NCI-H128 (cell line): ENCODE data around the gene PUM1.
A peak's percentile ranks its signal among the peaks of the same experiment; 100 is the strongest.
"Not testable (repeated sequence)": the region's sequence is repeated elsewhere in the genome, so short reads cannot be mapped to it uniquely, and the experiment has no call there.

ENCODE experiments used
- DNase-seq: peaks from one replicate; lab custom pipeline; 2025; ENCODE audit not compliant: unreplicated experiment; lab: John Stamatoyannopoulos, UW

The PUM1 gene, protein sequence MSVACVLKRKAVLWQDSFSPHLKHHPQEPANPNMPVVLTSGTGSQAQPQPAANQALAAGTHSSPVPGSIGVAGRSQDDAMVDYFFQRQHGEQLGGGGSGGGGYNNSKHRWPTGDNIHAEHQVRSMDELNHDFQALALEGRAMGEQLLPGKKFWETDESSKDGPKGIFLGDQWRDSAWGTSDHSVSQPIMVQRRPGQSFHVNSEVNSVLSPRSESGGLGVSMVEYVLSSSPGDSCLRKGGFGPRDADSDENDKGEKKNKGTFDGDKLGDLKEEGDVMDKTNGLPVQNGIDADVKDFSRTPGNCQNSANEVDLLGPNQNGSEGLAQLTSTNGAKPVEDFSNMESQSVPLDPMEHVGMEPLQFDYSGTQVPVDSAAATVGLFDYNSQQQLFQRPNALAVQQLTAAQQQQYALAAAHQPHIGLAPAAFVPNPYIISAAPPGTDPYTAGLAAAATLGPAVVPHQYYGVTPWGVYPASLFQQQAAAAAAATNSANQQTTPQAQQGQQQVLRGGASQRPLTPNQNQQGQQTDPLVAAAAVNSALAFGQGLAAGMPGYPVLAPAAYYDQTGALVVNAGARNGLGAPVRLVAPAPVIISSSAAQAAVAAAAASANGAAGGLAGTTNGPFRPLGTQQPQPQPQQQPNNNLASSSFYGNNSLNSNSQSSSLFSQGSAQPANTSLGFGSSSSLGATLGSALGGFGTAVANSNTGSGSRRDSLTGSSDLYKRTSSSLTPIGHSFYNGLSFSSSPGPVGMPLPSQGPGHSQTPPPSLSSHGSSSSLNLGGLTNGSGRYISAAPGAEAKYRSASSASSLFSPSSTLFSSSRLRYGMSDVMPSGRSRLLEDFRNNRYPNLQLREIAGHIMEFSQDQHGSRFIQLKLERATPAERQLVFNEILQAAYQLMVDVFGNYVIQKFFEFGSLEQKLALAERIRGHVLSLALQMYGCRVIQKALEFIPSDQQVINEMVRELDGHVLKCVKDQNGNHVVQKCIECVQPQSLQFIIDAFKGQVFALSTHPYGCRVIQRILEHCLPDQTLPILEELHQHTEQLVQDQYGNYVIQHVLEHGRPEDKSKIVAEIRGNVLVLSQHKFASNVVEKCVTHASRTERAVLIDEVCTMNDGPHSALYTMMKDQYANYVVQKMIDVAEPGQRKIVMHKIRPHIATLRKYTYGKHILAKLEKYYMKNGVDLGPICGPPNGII

DNA sequence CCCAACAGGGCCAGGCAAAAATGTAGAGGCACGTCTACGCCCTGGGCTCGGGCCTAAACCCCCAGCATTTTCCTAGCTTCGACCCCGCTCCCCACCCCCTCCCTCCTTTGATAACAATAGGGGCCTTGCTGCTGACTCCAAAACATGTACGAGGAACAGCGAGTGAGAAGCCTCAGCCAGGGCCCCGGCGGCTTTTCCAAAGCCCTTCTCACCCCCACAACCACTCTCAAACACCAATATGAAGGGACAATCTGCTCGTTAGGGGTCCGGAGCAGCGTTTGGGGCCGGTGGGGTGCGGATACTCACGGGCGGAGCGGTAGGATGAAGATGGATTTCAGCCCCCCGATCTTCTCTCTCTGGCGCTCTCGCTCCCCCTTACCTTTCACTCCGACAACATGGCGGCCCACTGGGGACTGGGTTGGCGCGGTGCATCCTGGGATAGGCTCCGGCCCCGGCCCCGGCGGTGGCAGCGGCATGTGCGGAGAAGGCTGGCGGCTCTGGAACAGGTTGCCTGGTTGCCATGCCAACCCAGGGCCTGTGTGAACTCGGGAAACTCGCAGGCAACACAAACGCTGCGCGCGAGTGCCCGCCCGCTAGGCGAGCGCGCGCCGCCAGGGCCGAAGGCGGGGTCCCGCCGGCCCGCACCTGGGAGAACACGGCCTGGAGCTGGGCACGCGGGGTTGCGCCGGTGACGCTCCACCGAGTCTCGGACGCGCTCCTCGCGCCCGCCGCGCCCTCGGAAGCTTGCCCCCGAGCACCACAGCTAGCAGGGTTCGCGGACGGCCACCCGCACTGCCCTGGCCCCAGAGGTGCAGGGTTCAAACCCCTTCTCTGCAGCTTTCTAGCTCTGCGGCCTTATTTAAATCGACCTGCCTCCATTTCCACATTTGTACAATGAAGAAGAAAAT lies at the start of gene PUM1:
PUM1 (minus strand) TSS at position 408 of the 908 bp plus-strand sequence. CDS start 6,151 bp downstream, outside the sequence.
- DNase-seq: peak; percentile 99

DNA sequence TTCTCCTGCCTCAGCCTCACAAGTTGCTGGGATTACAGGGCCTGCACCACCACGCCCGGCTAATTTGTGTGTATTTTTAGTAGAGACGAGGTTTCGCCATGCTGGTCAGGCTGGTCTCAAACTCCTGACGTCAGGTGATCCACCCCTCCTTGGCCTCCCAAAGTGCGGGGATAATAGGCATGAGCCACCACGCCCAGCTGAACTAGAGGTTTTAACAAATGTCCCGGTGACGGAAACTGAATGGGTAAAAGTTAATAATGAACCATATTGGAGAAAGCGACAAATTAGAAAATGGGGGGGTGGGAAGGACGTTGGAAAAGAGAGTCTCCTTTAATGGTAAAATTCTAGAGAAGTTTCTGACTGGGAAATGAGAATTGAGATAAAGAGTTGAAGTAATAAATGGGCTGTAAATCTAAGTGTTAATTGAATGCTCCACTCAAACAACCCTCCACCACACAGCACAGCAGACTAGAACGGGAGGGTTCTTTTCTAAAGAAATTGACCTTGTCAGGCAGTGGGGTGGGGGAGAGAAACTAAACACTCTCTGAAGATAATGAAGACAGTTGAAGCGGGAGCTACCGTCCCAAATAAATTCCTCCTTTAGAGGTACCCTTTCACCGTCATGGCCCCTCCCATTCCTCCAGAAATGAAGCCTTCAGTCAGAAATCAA lies 46.9 kb upstream of the PUM1 start:
- DNase-seq: no peak

DNA sequence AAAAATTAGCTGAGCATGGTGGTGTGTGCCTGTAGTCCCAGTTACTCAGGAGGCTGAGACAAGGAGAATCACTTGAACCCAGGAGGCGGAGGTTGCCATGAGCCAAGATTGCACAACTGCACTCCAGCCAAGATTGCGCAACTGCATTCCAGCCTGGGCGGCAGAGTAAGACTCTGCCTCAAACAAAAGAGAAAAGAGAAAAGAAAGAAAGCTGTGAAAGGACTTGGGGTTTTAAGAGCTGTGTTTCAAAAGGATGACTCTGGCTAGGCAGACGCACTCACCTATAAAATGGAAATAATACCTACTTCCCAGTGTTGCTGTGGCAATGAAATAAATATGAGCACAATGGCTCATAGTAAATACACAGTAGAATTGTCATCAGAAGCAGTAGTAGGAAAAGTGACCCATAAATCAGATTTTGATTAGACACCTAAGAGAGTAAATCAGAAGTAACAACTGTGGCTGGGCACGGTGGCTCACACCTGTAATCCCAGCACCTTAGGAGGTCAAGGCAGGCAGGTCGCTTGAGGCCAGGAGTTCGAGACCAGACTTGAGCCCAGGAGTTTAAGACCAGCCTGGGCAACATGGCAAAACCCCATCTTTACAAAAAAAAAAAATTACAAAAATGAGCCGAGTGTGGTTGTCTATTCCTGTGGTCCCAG lies 45.9 kb upstream of the PUM1 start:
- no peak for DNase-seq

DNA sequence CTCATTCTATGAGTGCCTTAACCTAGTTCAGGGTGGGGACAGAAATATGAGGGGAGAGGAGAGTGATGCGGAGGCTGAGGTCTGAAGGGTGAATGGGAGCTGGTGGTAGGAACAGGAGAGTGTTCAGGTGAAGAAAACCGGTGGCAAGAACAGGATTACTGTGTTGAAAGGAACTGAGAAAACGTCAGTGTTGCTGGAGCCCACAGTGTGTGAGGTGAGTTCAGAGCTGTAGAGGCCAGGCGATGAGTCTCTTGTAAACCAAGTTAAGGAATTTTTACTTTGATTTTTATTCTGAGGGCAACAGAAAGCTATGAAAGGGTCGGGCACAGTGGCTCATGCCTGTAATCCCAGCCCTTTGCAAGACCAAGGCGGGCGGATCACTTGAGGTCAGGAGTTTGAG lies 45.3 kb upstream of the PUM1 start:
- DNase-seq: no peak

DNA sequence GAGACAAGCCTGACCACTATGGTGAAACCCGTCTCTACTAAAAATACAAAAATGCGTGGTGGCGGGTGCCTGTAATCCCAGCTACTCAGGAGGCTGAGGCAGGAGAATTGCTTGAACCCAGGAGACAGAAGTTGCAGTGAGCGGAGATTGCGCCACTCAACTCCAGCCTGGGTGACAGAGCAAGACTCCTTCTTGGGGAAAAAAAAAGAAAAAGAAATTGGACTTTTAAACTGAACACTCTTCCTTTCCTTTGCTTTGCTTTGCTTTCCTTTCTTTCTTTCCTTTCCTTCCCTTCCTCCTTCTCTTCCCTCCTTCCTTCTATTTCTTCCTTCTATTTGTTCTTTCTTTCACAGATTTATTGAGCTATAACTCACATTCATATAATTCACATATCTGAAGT lies 43.3 kb upstream of the PUM1 start:
- DNase-seq: no peak

DNA sequence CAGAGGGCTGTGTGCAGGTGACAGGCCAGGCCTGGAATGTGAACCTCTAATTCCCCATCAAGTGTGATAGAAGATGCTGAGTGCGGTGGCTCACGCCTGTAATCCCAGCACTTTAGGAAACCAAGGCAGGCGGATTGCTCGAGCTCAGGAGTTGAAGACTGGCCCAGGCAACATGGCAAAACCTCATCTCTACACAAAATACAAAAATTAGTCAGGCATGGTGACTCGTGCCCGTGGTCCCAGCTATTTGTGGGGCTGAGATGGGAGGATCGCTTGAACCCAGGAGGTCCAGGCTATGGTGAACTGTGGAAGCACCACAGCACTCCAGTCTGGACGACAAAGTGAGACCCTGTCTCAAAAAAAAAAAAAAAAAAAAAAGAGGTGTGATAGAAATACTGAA lies 40.1 kb upstream of the PUM1 start:
- no peak for DNase-seq

DNA sequence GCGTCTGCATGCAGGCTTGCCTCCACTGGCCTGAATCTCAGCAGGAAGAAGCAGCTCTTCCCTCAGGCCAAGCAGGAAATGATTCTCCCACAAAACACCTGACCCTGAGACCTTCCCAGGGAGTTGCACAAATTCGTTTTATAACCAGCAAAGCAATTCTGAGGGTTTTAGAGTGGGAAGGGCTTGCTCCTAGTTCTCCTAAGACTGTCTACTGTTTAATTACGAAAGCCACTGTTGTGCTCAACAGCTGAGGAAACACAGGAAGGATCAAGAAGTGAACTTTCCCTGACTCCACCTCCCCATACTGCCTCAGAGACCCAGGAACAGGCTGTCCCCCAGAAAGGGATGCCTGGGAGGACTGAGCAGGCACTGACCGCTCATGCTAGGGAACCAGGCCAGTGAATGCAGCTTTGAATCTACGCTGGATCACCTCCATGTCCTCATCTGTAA lies 37.0 kb upstream of the PUM1 start:
- DNase-seq: no peak

DNA sequence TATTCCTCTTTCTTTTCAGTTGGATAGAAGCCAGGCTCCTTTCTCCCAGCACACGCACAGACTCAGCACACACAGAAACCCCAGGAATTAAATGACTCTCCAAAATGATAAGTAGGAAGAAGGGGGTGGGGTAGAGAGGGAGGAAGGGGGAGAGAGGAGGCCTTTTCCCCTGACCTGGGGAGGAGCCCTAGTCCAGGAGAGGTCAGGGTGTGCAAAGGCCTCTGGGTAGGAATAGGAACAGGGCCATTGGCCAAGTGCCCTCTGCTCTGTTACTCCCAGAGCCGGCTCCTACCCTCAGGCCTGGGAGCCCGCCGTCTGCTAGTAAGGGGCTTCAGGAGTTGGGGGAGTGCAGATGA lies 35.6 kb upstream of the PUM1 start:
- peak; percentile 27 for DNase-seq

DNA sequence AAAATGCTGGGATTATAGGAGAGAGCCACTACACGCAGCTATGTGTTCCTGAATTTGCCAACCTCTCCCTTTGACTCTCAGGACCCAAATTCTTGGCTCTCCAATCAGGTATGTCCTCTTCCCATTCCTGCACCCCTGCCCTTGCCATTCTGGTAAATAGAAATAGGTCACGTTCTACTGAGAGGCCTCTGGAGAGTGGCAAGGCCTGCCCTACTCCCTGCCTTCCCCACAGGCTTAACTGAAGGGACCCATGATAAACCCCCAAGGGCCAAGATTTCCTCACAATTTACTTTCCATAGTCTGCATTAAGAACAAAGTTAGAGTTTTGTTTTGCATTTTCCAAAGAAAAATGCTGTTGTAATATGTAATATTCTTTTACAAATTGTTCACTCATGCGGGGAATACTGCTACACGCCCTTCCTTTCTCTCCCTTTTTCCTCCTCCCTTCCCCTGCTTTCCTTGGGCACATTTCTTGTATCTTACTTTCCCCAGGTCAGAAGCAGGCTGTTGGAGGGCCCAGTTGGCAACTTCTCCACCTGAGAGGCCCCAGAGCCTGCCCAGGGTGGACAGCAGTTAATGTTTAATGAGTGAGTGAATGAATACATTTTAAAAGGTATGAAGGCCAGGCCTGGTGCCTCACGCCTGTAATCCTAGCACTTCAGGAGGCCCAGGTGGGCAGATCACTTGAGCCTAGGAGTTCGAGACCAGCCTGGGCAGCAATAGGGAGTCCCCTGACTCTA lies 33.9 kb upstream of the PUM1 start:
- no peak for DNase-seq

DNA sequence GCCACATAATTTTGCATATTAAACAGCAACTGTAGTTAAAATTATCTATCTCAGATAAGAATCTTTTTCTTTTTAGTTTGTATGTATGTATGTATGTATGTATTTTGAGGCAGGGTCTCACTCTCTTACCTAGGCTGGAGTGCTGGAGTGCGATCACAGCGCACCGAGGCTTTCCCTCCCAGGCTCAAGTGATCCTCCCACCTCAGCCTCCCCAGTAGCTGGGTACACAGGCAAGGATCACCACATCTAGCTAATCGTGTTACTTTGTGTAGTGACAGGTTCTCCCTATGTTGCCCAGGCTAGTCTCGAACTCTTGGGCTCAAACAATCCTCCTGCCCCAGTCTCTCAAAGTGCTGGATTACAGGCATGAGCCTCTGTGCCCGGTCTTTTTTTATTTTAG lies 30.5 kb upstream of the PUM1 start:
- DNase-seq: no peak

DNA sequence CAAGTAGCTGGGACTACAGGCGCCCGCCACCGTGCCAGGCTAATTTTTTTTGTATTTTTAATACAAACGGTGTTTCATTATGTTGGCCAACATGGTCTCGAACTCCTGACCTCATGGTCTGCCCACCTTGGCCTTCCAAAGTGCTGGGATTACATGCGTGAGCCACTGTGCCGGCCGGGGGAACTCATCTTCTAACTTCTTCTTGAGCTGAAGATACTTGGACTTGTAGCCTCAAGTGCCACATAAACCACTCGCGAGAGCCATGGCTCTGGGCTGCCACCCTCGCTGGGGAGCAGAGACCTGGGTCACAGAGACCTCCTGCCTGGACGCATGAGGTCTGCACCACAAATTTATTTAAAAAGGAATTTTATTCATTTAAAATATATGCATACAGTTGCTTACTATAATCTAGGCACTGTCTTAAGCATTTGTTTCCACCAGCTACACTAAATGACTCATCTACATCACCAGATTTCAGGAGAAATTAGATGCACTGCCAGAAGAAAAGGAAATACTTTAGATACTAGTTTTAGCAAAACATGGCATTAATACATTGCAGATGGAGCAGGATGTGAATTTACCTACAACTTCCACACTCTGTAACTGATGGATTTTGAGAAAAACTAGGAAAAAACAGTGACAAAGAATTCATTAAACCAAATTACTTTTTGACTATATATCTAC lies 29.9 kb upstream of the PUM1 start:
- DNase-seq: no peak

DNA sequence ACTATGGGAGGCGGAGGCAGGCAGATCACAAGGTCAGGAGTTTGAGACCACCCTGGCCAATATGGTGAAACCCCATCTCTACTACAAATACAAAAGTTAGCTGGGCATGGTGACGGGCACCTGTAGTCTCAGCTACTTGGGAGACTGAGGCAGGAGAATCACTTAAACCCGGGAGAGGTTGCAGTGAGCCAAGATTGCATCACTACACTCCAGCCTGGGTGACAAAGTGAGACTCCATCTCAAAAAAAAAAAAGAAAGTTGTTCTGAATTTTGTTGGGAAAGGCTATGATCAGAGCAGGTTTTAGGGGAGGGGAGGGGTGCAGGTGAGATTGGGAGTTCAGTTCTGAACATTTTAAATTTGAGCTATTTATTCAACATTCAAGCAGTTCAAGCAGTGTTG lies 22.6 kb upstream of the PUM1 start:
- not testable (repeated sequence) for DNase-seq

DNA sequence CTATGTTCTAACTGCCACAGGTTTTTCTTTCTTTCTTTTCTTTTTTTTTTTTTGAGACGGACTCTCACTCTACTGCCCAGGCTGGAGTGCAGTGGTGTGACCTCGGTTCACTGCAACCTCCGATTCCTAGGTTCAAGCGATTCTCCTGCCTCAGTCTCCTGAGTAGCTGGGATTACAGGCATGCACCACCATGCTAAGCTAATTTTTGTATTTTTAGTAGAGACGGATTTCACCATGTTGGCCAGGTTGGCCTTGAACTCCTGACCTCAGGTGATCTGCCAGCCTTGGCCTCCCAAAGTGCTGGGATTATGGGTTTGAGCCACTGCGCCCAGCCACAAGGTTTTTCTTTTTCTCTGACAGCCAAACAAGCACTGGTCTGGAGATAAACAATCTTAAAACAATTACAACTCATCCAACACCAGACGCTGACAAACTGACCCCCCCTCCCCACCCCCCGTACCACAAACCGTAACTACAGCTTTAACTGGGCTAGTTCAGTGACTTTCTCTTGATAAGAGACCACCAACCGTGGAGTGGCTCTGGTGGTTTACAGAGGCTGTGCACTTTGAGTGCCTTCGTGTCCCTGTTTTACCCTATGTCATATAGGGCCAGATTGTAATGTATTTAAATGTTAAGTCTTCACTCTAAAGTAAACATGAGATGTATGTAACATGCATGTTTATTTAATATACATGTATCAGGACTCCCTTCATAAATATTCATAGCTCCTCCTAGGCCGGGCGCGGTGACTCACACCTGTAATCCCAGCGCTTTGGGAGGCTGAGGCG lies 19.5 kb upstream of the PUM1 start:
- DNase-seq: no peak

DNA sequence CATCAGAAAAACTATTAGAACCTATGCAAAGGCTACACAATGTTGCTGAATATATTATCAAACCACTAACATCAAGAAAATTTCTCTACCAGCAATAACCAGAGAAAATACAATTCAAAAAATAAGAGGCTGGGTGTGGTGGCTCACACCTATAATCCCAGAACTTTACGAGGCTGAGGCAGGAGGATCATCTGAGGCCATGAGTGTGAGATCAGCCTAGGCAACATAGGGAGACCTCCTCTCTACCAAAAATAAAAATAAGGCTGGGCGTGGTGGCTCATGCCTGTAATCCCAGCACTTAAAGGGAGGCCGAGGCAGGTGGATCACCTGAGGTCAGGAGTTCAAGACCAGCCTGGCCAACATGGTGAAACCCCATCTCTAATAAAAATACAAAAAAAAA lies 16.9 kb upstream of the PUM1 start:
- no peak for DNase-seq

DNA sequence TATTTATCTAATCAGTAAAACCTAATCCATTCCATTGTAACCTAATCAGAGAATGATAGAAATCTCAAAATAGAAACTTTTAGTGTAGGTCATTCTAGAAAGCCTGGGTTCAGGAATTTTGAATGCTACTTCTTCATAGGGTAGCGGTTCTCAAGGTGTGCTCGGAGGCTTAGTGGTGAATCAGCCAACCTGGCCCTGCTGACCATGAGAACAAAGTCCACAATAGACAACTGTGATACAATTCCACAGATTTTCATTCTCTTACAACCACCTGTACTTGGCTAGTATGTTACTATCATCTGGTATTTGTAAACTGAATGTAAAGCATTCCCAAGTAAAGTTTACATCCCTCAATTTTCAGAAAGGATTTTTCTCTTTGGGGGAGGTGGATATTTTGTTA lies 7.5 kb upstream of the PUM1 start:
- DNase-seq: no peak

DNA sequence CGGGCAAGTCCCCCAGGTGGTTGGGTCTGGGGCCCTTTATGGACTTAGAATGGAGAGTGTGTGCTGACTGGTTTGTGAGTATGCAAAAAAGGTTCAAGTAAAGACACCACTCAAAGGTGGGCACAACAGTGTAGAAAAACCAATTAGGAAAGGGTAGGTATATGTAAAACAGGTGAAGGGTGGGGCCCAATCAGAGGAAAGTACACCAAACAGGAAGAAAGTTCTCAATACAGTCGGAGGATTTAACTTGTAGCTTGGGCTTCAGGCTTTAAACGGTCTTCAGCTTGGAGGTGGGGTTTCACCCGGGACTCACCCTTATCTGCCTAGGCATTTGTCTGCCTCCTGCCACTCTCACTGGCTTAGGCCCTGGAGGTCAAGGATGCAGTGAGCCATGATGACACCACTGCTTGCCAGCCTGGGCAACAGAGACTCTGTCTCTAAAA lies 6.8 kb upstream of the PUM1 start:
- no peak for DNase-seq

DNA sequence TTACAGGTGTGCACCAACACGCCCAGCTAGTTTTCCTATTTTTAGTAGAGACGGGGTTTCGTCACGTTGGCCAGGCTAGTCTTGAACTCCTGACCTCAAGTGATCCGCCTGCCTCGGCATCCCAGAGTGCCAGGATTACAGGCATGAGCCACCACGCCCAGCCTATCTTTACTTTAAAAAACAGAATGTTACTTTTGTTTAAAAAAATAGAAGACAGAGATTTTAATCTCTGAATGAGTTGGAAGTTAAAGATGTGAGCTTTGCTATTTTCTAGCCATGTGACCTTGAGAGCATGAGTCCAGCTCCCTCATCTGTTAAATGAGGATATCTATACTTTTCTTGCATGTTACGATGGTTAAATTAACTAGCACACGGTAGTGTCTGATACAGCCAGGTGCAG lies 3.9 kb upstream of the PUM1 start:
- DNase-seq: no peak
